Choroid plexus epithelial cell (primary cell): ENCODE results near the gene ZSWIM8.

Experiments
- DNase-seq: peaks from one replicate; pipeline ENCODE4 v3.0.0-alpha.2; 2010; ENCODE audit warnings: low read depth
- H3K4me3 ChIP-seq: 2 replicates; pipeline ENCODE4 v1.5.1; 2011; ENCODE audit warnings: low read depth, mild to moderate bottlenecking, control low read depth, low read length, moderate library complexity
- CTCF ChIP-seq: conservative IDR thresholded peaks from 2 replicates; pipeline ENCODE4 v1.5.1; 2011; ENCODE audit warnings: low read depth, mild to moderate bottlenecking, control low read depth, inconsistent platforms, low read length, moderate library complexity

Gene ZSWIM8

DNA sequence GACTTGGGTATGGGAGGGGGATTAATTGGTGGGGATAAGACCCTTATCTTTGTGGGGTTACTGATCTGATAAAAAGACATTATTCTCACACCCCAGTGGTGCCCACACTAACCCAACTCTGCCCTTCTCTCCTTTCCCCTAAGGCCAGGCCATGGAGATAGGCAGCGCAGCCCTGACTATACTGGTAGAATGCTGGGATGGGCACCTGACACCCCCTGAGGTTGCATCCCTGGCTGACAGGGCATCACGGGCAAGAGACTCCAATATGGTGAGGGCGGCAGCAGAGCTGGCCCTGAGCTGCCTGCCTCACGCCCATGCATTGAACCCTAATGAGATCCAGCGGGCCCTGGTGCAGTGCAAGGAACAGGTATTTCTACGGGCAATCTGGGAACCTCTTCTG is 12.7 kb downstream of the ZSWIM8 start:
- no peak for TF ChIP-seq CTCF
- no peak for DNase-seq
- no peak overlapping the region for H3K4me3 ChIP-seq

GRCh38 chr10:73798927-73799560 is 13.6 kb downstream of the ZSWIM8 start:
- TF ChIP-seq CTCF: no peak
- no peak overlapping the region for H3K4me3 ChIP-seq
- no peak for DNase-seq

DNA sequence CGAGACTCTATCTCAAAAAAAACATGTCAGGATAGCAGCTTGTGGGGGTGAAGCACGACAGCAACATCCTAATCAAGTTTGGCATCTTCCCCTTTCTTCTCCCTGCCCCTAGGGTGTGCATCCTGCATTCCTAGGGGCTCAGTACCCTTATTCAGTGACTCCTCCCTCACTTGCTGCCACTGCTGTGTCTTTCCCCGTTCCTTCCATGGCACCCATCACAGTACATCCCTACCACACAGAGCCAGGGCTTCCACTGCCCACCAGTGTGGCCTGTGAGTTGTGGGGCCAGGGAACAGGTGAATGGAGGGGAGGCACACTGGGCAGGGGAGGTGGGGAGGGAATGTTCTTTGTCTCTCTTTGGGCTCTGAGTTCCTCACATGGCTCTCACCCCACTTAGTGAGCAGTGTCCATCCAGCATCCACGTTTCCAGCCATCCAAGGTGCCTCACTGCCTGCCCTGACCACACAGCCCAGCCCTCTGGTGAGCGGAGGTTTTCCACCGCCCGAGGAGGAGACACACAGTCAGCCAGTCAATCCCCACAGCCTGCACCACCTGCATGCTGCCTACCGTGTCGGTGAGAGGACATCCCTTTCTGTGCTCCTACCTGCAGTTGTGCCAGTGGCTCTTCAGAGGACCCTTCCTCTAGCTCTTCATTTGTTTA is 14.6 kb downstream of the ZSWIM8 start:
- no peak for TF ChIP-seq CTCF
- no peak for DNase-seq
- no peak overlapping the region for H3K4me3 ChIP-seq

DNA sequence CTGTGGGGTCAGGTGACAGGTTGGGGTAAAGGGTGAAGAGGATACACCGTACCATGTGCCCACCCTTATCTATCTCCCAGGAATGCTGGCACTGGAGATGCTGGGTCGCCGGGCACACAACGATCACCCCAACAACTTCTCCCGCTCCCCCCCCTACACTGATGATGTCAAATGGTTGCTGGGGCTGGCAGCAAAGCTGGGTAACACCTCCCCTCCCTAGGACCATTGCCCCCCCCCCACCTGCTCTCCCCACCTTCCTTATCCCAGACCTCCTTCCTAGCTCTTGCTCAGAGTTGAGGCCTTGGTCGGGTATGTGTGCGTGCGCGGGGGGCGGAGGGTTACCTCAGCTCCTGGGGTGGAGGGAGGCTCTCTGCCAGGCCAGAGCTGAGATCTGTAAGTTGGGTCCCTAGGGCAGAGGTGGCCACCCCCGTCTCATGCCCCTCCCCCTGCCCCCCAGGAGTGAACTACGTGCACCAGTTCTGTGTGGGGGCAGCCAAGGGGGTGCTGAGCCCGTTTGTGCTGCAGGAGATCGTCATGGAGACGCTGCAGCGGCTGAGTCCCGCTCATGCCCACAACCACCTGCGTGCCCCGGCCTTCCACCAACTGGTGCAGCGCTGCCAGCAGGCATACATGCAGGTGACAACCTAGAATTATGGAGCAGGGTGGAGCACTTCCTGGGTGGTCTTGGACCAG is 15.3 kb downstream of the ZSWIM8 start:
- no peak for DNase-seq
- no peak overlapping the region for H3K4me3 ChIP-seq
- no peak for TF ChIP-seq CTCF

- H3K4me3 ChIP-seq: no peak overlapping the region
- DNase-seq: no peak
- no peak for TF ChIP-seq CTCF
These were observed 15.8 kb downstream of the ZSWIM8 start for GRCh38 chr10:73801253-73801590.

DNA sequence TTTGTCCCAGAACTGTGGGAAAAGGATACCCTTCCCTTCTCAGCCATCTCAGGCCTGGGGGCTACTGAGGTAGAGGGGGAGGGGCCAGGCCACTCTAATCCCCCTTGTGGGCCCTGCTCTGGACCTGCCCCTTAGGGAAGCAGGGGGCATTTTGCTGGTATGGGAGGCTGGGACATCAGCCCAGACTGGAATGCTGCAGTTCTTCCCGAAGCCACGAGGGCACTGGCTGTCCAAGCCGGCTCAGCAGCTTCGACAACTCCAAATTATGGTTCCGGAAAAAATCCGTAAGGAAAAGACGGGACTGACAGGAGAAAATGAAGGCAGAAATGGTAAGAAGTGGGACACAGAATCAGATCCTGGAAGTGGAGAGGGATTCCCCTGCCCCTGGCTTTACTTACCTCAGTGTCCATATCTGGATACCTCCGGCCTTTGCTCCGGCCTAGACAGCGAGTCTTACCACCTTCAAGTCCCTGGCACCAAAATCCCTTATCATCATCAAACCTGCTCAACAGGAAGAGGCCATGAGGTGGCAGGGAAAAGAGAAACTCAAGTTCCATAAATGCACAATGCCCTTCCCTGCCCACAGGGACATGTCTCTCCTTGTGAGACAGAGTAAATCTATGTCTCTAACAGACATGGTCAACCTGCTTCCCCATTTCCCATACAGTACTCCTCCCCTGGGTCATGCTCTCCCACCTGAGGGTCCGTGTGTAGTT is 17.0 kb downstream of the ZSWIM8 start:
- TF ChIP-seq CTCF: no peak
- DNase-seq: no peak
- no peak overlapping the region for H3K4me3 ChIP-seq
